A673 (cell line): ENCODE results near the gene PTPN14.

ENCODE experiments used
- EZH2 ChIP-seq: fragments of 200-600 bp; sonication (generic); IDR thresholded peaks from 2 replicates; pipeline ENCODE4 v1.6.1; 2017; ENCODE audit warnings: borderline replicate concordance, low read depth, mild to moderate bottlenecking, mixed read lengths, antibody characterized with exemption, low read length; ENCODE audit not compliant: poor library complexity, severe bottlenecking
- TF ChIP-seq, protein P1 (sequence below): fragments of 300-800, 200-600 bp; sonication (generic); conservative IDR thresholded peaks from 2 replicates; pipeline ENCODE4 v1.5.1; 2017; ENCODE audit warnings: low read depth, mild to moderate bottlenecking, antibody characterized with exemption, low read length, moderate library complexity, mixed read lengths

- TF ChIP-seq, protein P1, sequence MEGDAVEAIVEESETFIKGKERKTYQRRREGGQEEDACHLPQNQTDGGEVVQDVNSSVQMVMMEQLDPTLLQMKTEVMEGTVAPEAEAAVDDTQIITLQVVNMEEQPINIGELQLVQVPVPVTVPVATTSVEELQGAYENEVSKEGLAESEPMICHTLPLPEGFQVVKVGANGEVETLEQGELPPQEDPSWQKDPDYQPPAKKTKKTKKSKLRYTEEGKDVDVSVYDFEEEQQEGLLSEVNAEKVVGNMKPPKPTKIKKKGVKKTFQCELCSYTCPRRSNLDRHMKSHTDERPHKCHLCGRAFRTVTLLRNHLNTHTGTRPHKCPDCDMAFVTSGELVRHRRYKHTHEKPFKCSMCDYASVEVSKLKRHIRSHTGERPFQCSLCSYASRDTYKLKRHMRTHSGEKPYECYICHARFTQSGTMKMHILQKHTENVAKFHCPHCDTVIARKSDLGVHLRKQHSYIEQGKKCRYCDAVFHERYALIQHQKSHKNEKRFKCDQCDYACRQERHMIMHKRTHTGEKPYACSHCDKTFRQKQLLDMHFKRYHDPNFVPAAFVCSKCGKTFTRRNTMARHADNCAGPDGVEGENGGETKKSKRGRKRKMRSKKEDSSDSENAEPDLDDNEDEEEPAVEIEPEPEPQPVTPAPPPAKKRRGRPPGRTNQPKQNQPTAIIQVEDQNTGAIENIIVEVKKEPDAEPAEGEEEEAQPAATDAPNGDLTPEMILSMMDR: no peak
- TF ChIP-seq EZH2: no peak
These were observed 14.2 kb downstream of the PTPN14 start for GRCh38 chr1:214537219-214537618.
